Fibroblast of the aortic adventitia (primary cell): ENCODE measurements around the gene MIB2. TPM values are rescaled to one million over a fixed set of nuclear protein-coding genes. Genes with fewer than 3 reads are reported as not detected.
A peak's percentile ranks its signal among the peaks of the same experiment; 100 is the strongest.

Experiments used
- DNase-seq: peaks from one replicate; pipeline ENCODE4 v3.0.0-alpha.2; 2010; ENCODE audit warnings: low read depth
- H3K4me3 ChIP-seq: 2 replicates; pipeline ENCODE4 v1.5.1; 2011; ENCODE audit warnings: low read depth, mild to moderate bottlenecking, control low read depth, low read length, moderate library complexity
- total RNA-seq: library from RNA; depleted of rRNA; stranded (reverse); fragments of >200 nt; gene quantifications from 2 replicates; pipeline ENCODE4 v1.2.3, GENCODE V29; 2012; ENCODE audit warnings: low replicate concordance
- TF ChIP-seq, protein P1 (sequence below): IDR thresholded peaks from 2 replicates; pipeline ENCODE4 v1.5.1; 2011; ENCODE audit warnings: mild to moderate bottlenecking, low read length, control low read depth, inconsistent platforms; ENCODE audit not compliant: insufficient read depth

Gene MIB2
- total RNA-seq, 1 donor = 37.7 TPM

DNA sequence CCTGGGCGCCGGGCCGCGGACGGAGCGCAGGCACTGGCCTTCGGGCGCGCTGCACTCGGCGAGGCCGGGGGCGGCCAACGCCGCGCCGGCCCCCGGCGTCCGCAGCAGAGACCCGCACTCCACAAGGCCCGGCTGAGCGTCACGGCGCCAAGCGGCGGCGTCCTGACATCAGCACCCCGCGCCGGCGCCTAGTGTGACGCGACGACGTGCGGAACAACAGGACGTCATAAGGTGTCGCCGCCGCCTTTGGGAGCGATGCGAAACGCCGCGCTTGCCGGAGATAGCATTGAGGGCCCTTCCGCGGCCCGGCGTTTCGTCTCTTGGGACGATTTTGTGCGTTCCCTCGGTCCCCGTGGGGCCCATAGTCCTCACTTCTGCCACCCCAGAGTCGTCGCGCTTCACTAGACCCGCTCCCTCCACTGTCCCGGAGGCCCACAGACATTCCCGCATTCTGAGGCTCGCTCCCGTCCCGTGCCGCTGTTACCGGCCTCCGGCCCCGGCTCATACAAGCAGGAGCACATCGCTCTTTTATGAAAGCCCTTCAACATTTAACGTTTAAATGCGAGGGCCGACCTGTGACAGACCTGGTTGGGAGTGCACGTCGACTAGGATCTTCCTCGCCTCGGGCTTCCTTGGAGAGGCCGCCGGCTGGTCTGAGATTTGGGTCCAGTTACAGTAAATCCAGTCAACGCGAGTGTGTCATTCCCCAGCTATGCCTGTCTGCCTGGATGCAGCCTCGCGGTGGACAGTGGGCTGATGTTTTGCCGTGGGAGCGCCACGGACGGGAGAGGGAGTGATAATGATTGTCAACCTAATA is 40.4 kb upstream of the MIB2 start, which contains the start of gene SSU72:
SSU72 (minus strand) TSS at position 143 of the 817 bp plus-strand sequence. CDS start 306 bp downstream, outside the sequence.
- DNase-seq = peak; percentile 90
- TF ChIP-seq, protein P1, sequence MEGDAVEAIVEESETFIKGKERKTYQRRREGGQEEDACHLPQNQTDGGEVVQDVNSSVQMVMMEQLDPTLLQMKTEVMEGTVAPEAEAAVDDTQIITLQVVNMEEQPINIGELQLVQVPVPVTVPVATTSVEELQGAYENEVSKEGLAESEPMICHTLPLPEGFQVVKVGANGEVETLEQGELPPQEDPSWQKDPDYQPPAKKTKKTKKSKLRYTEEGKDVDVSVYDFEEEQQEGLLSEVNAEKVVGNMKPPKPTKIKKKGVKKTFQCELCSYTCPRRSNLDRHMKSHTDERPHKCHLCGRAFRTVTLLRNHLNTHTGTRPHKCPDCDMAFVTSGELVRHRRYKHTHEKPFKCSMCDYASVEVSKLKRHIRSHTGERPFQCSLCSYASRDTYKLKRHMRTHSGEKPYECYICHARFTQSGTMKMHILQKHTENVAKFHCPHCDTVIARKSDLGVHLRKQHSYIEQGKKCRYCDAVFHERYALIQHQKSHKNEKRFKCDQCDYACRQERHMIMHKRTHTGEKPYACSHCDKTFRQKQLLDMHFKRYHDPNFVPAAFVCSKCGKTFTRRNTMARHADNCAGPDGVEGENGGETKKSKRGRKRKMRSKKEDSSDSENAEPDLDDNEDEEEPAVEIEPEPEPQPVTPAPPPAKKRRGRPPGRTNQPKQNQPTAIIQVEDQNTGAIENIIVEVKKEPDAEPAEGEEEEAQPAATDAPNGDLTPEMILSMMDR = no peak
- peak within 1 kb of the TSS; percentile 96 for H3K4me3 ChIP-seq

DNA sequence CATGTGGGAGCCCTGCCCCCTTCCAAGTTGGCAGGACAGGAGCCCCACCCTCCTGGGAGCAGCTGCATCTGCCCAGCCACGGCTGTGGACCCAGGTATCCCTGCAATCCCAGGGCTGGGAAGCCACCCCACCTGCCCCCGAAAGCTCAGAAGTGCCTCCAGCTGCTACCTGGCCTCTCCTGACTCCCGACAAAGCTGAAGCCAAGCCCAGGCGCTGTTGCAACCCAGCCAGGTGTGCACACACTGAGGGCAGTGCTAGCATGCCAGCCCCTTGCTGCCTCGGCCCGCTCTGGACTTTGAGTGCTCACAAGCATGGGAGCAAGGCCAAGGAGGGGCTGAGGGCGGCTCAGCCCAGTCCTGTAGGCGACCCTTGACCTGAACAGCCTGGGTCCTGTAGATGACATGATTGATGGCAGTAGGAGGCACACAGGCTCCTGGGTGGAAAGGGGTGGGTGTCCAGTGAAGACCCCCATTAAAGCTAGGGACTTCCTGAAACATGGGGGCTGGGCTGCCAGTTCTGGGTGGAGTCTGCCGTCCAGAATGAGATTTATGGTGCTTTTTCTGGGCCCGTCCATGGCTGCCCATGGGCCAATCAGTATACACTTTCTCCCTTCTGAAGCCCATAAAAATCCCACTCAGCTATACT is 37.8 kb upstream of the MIB2 start:
- TF ChIP-seq, protein P1 = no peak
- H3K4me3 ChIP-seq = no peak overlapping the region
- no peak for DNase-seq

DNA sequence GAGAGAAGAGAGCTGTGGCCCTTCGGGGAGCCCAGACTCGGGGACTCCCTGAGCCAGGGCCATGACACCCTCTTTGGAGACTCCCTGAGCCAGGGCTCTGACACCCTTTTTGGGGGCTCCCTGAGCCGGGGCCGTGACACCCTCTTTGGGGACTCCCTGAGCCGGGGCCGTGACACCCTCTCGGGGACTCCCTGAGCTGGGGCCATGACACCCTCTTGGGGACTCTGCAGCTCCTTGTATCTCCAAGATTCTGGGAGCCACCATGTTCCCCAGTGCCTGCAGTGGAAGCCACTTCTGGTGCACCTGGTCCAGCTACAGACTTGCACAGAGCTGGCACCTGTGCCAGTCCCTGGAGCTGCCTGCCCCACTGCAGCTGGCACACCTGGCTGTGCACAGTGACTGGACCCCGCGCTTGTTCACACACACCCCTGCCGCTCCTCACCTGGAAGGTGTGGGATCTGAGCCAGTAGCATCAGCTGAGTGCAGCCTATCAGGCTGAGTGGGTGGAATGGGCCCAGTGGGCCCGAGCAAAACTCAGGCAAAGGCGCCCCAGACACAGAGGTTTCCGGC is 36.8 kb upstream of the MIB2 start:
- H3K4me3 ChIP-seq = no peak overlapping the region
- TF ChIP-seq, protein P1 = no peak

DNA sequence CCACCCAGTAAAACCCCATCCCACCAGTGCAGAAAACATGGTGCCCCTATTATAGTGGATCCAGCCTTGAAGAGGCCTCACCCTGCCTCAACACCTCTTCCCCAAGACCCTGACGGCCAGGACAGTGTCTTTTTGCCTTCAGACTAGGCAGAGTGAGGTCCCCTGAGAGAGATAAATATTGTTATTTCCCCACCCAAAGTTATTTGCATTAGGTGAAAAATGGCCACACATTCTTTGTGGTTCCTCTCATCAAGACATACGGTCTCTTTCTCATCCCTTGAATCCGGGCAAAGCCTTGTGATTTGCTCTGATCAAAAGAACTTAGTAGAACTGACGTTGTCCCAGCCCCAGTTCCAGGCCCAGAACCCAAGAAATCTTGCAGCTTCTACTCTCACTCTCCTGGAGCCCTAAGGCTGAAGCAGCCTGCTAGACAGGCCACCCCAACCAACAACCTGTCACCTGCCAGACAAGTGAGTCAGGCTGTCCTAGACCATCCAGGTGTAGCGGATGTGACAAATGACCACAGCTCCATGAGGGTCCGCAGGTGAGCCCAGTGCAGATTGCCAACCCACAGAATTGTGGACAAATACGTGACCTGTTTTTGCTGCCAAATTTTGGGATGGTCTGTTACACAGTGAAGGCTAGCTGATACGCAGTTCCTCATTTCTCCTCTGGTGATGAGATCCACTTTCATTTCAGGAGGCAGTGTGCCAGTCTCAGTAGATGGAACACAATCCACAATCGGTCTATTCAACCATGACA is 32.5 kb upstream of the MIB2 start:
- DNase-seq = no peak
- H3K4me3 ChIP-seq = no peak overlapping the region
- TF ChIP-seq, protein P1 = no peak

More for the DNA sequence above, 36.8 kb upstream of the MIB2 start:
- DNase-seq = no peak

DNA sequence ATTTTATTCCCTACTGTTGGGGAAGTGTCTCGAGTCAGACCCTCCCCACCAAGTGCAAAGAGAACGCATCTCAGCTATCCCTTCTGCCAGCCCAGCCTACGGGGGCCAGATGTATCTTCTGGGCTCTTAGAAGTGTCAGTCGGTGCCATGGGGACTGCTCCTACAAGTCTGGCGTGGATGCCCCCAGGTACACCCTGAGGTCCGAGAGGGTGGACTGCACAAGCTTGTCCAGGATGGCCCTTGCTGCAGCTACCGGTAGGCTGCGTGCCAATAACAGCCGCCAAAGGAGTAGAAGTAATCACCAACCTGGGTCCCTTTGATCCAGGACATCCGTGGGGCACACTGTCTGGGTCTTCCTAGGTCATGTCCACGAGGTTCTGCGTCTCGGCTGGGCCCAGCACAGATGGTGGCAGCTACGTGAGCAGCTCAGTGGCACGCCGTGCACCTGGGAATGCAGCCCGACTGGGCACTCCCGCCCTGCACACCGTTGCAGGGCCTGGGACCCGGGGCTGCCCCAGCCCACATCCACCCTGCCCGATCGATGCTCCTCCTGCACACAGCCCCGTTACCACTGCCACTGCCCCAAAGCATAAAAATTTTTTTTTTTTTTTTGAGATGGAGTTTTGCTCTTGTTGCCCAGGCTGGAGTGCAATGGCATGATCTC is 31.8 kb upstream of the MIB2 start:
- H3K4me3 ChIP-seq = no peak overlapping the region
- TF ChIP-seq, protein P1 = no peak
- DNase-seq = no peak

DNA sequence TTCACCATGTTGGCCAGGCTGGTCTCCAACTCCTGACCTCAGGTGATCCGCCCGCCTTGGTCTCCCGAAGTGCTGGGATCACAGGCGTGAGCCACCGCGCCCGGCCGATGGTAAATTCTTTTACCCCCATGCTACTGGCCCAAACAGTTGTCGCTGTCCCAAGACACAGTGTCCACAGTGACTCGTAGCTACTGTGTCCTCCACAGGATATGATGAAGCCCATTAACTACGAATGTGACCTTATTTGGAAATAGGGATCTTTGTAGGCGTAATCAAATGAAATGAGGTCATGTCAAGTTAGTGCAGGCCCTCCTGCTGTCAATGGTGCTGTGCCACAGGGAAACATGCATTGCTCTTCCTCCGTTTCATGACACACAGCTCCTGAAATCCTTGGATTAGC is 23.8 kb upstream of the MIB2 start:
- no peak for DNase-seq
- TF ChIP-seq, protein P1 = no peak
- H3K4me3 ChIP-seq = no peak overlapping the region
